ENCODE data around the gene CTAGE8. TPM values are rescaled to one million over a fixed set of nuclear protein-coding genes. Genes with fewer than 3 reads are reported as not detected.
A peak's percentile ranks its signal among the peaks of the same experiment; 100 is the strongest.
"Not testable (repeated sequence)": the region's sequence is repeated elsewhere in the genome, so short reads cannot be mapped to it uniquely, and the experiment has no call there.

CTAGE8 gene
- total and polyA plus RNA-seq, 3 experiments from 2014 or later, result 0.58 to 0.77 (median 0.60) TPM

- H3K27ac Mint-ChIP-seq; H3K4me1 ChIP-seq (ENCODE audit: insufficient read depth, low read length); H3K27ac ChIP-seq (ENCODE audit: low read depth, low read length); CTCF ChIA-PET; H3K27me3 ChIP-seq (ENCODE audit: insufficient read depth, low read length, poor library complexity, severe bottlenecking); H3K4me3 Mint-ChIP-seq; H3K4me3 ChIP-seq (ENCODE audit: low read length); H3K9me3 Mint-ChIP-seq; H3K36me3 Mint-ChIP-seq; POLR2A ChIA-PET; H3K36me3 ChIP-seq (ENCODE audit: insufficient read depth, low read length); H3K4me1 Mint-ChIP-seq; H3K27me3 Mint-ChIP-seq; H3K9me3 ChIP-seq (ENCODE audit: low read length): not testable (repeated sequence)
- DNase-seq, result peak in 1 of 5 donors; percentile 39
Observed at GRCh38 chr7:144293794-144294499, 24.9 kb upstream of the CTAGE8 start.

DNA sequence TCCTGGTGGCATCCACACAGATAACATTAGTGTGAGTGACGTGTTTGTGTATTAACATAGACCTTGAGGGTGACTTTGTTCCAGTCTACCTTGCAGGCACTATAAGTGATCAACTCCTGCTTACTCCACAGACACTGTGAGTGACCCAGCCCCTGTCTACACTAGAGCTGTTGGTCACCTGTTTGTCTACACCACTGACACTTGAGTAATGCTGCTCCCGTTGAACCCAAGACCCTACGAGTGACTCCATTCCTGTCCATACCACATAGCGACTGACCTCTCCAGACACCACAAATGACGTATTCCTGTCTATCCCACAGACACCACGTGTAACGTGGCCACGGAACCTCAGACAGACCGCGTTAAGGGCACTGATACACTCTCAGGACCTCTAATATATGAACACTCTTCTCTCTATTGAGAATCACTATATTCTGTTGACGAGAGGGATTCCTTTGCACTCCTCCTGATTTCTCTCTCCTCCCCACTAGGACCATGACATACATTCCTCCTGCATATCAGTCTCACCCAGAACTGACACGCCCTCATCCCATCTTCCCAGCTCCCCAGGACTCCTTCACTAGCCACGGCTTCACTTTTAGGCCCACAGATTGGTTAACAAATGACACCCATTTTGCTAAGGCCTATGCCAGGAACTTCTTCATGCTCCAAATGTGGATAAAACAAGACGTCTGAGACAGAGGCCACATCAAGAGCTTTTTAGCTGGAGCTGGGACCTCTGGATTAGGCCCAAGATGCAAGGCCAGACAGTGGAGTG is 23.5 kb upstream of the CTAGE8 start:
- POLR2A ChIA-PET; H3K36me3 Mint-ChIP-seq; H3K27me3 Mint-ChIP-seq; H3K4me3 ChIP-seq (ENCODE audit: low read length); CTCF ChIA-PET; H3K36me3 ChIP-seq (ENCODE audit: insufficient read depth, low read length); H3K27me3 ChIP-seq (ENCODE audit: insufficient read depth, low read length, poor library complexity, severe bottlenecking); H3K27ac Mint-ChIP-seq; H3K27ac ChIP-seq (ENCODE audit: low read depth, low read length); H3K9me3 ChIP-seq (ENCODE audit: low read length); H3K4me1 ChIP-seq (ENCODE audit: insufficient read depth, low read length); H3K4me1 Mint-ChIP-seq; H3K9me3 Mint-ChIP-seq: not testable (repeated sequence)
- peak overlapping the region in 1 of 7 donors; percentile 50 for H3K4me3 Mint-ChIP-seq
- peak in 1 of 5 donors; percentile 11 for DNase-seq

- H3K4me1 ChIP-seq (ENCODE audit: insufficient read depth, low read length); CTCF ChIA-PET; POLR2A ChIA-PET; H3K36me3 Mint-ChIP-seq; H3K9me3 Mint-ChIP-seq; H3K27ac Mint-ChIP-seq; H3K9me3 ChIP-seq (ENCODE audit: low read length); H3K4me1 Mint-ChIP-seq; H3K4me3 ChIP-seq (ENCODE audit: low read length); H3K27me3 Mint-ChIP-seq; H3K27ac ChIP-seq (ENCODE audit: low read depth, low read length); H3K27me3 ChIP-seq (ENCODE audit: insufficient read depth, low read length, poor library complexity, severe bottlenecking); H3K36me3 ChIP-seq (ENCODE audit: insufficient read depth, low read length); H3K4me3 Mint-ChIP-seq: not testable (repeated sequence)
- peak in 1 of 5 donors; percentile 8 for DNase-seq
Observed at GRCh38 chr7:144291607-144292006, 22.5 kb upstream of the CTAGE8 start.

- H3K4me3 Mint-ChIP-seq; H3K27ac Mint-ChIP-seq; H3K27ac ChIP-seq (ENCODE audit: low read depth, low read length): not testable (repeated sequence)
Observed at GRCh38 chr7:144287171-144287784, 18.2 kb upstream of the CTAGE8 start.

GRCh38 chr7:144283716-144284115 is 14.6 kb upstream of the CTAGE8 start:
- CTCF ChIA-PET; H3K27me3 ChIP-seq (ENCODE audit: insufficient read depth, low read length, poor library complexity, severe bottlenecking); H3K36me3 Mint-ChIP-seq; H3K9me3 ChIP-seq (ENCODE audit: low read length); H3K4me1 ChIP-seq (ENCODE audit: insufficient read depth, low read length); H3K4me3 ChIP-seq (ENCODE audit: low read length); H3K36me3 ChIP-seq (ENCODE audit: insufficient read depth, low read length); H3K4me3 Mint-ChIP-seq; POLR2A ChIA-PET; H3K27ac ChIP-seq (ENCODE audit: low read depth, low read length); H3K27me3 Mint-ChIP-seq; H3K4me1 Mint-ChIP-seq; DNase-seq; H3K27ac Mint-ChIP-seq; H3K9me3 Mint-ChIP-seq: not testable (repeated sequence)

More at GRCh38 chr7:144287171-144287784, 18.2 kb upstream of the CTAGE8 start:
- H3K36me3 ChIP-seq (ENCODE audit: insufficient read depth, low read length); H3K9me3 Mint-ChIP-seq; DNase-seq; H3K4me3 ChIP-seq (ENCODE audit: low read length); H3K4me1 Mint-ChIP-seq; CTCF ChIA-PET; H3K9me3 ChIP-seq (ENCODE audit: low read length); H3K4me1 ChIP-seq (ENCODE audit: insufficient read depth, low read length); H3K36me3 Mint-ChIP-seq; POLR2A ChIA-PET; H3K27me3 Mint-ChIP-seq; H3K27me3 ChIP-seq (ENCODE audit: insufficient read depth, low read length, poor library complexity, severe bottlenecking): not testable (repeated sequence)

DNA sequence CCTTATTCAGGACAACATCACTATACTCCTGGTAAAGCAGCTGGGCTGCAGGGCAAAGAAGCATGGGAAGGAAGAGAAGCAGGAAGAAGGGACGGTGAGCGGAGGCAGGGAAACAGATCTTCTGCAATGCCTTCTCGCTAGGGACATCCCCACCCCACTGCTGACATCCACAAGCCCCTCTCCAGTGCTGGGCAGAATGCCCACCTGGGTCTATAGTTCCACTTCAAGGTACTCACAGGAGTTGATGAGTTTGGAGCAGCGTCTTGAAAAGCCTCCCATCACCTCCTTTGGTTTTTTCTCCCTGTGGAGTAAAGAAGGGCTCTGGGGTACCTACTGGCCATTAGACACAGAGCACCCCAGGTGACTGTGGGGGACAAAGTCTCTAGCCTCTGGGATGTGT is 13.4 kb upstream of the CTAGE8 start:
- H3K36me3 Mint-ChIP-seq; H3K4me3 ChIP-seq (ENCODE audit: low read length); CTCF ChIA-PET; H3K27me3 ChIP-seq (ENCODE audit: insufficient read depth, low read length, poor library complexity, severe bottlenecking); H3K9me3 Mint-ChIP-seq; H3K4me1 ChIP-seq (ENCODE audit: insufficient read depth, low read length); H3K36me3 ChIP-seq (ENCODE audit: insufficient read depth, low read length); H3K9me3 ChIP-seq (ENCODE audit: low read length); H3K4me3 Mint-ChIP-seq; H3K27ac Mint-ChIP-seq; H3K4me1 Mint-ChIP-seq; POLR2A ChIA-PET; H3K27me3 Mint-ChIP-seq; H3K27ac ChIP-seq (ENCODE audit: low read depth, low read length); DNase-seq: not testable (repeated sequence)

GRCh38 chr7:144281981-144282380 is 12.9 kb upstream of the CTAGE8 start:
- H3K27me3 ChIP-seq (ENCODE audit: insufficient read depth, low read length, poor library complexity, severe bottlenecking); DNase-seq; H3K36me3 Mint-ChIP-seq; H3K27ac ChIP-seq (ENCODE audit: low read depth, low read length); H3K27ac Mint-ChIP-seq; POLR2A ChIA-PET; H3K4me3 ChIP-seq (ENCODE audit: low read length); H3K4me1 Mint-ChIP-seq; H3K9me3 ChIP-seq (ENCODE audit: low read length); H3K9me3 Mint-ChIP-seq; H3K4me1 ChIP-seq (ENCODE audit: insufficient read depth, low read length); CTCF ChIA-PET; H3K27me3 Mint-ChIP-seq; H3K36me3 ChIP-seq (ENCODE audit: insufficient read depth, low read length); H3K4me3 Mint-ChIP-seq: not testable (repeated sequence)

GRCh38 chr7:144280010-144280409 is 10.9 kb upstream of the CTAGE8 start:
- DNase-seq; H3K9me3 ChIP-seq (ENCODE audit: low read length); H3K27me3 ChIP-seq (ENCODE audit: insufficient read depth, low read length, poor library complexity, severe bottlenecking); H3K4me3 Mint-ChIP-seq; H3K36me3 Mint-ChIP-seq; POLR2A ChIA-PET; H3K9me3 Mint-ChIP-seq; H3K27me3 Mint-ChIP-seq; H3K4me1 Mint-ChIP-seq; H3K4me3 ChIP-seq (ENCODE audit: low read length); H3K4me1 ChIP-seq (ENCODE audit: insufficient read depth, low read length); CTCF ChIA-PET; H3K36me3 ChIP-seq (ENCODE audit: insufficient read depth, low read length); H3K27ac ChIP-seq (ENCODE audit: low read depth, low read length); H3K27ac Mint-ChIP-seq: not testable (repeated sequence)

Data from CD8-positive, alpha-beta memory T cell (primary cell).